Upper lobe of left lung (tissue), 6 donors: ENCODE results near the gene ZNF440. TPM values are rescaled to one million over a fixed set of nuclear protein-coding genes. Genes with fewer than 3 reads are reported as not detected.
"Not testable (repeated sequence)": the region's sequence is repeated elsewhere in the genome, so short reads cannot be mapped to it uniquely, and the experiment has no call there.

ENCODE experiments used
- ATAC-seq, 2 donors: fragments of 200-7000 bp; cut with Tn5 transposase; one replicate each; pipeline ENCODE4 v1.9.1; 2022; ENCODE audit warnings: mild to moderate bottlenecking in 2 of 2, moderate library complexity in 2 of 2; ENCODE audit not compliant: low FRiP score in 2 of 2
- DNase-seq, 2 donors: peaks; one replicate each; pipeline ENCODE4 v3.0.0-alpha.2; 2019 to 2020
- H3K27ac ChIP-seq, 4 donors: fragments of 200-600 bp; sonication (generic); one replicate each; pipeline ENCODE4 v1.5.1; 2016 to 2019
- H3K27me3 ChIP-seq, 4 donors: fragments of 200-600 bp; sonication (generic); one replicate each; pipeline ENCODE4 v1.5.1; 2017 to 2019
- H3K36me3 ChIP-seq, 4 donors: fragments of 200-600 bp; sonication (generic); one replicate each; pipeline ENCODE4 v1.5.1; 2016 to 2019
- H3K4me1 ChIP-seq, 4 donors: fragments of 200-600 bp; sonication (generic); one replicate each; pipeline ENCODE4 v1.5.1; 2018 to 2019
- H3K4me3 ChIP-seq, 4 donors: fragments of 200-600 bp; sonication (generic); one replicate each; pipeline ENCODE4 v1.5.1; 2017 to 2019; ENCODE audit warnings: mild to moderate bottlenecking in 2 of 4, moderate library complexity in 1 of 4
- H3K9me3 ChIP-seq, 4 donors: fragments of 200-600 bp; sonication (generic); one replicate each; pipeline ENCODE4 v1.5.1; 2018 to 2019
- EP300 ChIP-seq, 4 donors: sonication (generic); formaldehyde crosslinking; IDR thresholded peaks; one replicate each; pipeline ENCODE4 v1.5.1; 2017; ENCODE audit warnings: antibody characterized with exemption in 4 of 4, control low read depth in 2 of 4
- POLR2A ChIP-seq, 4 donors: fragments of 450-650 bp; IDR thresholded peaks; one replicate each; pipeline ENCODE4 v1.5.1; 2016 to 2017; ENCODE audit warnings: antibody characterized with exemption in 4 of 4, mild to moderate bottlenecking in 2 of 4
- POLR2AphosphoS5 ChIP-seq, 2 donors: sonication (generic); formaldehyde crosslinking; IDR thresholded peaks; one replicate each; pipeline ENCODE4 v1.5.1; 2017; ENCODE audit warnings: antibody characterized with exemption in 2 of 2
- WGBS, 2 donors: methylation state at CpG; one replicate each; pipeline ENCODE4 v1.1.5; 2017 to 2018; 5-methylcytosine and 5-hydroxymethylcytosine counted together
- total RNA-seq, 6 donors: library from RNA; depleted of rRNA in 4 of 6; stranded (reverse); fragments of >200 nt in 4 of 6; gene quantifications; one replicate each; pipeline versions ENCODE4 v1.1.0 to v1.2.1, GENCODE V29; 2016 to 2021
- TF ChIP-seq, protein P1 (sequence below), 6 experiments: fragments of 450-650 bp in 4 of 6; fragments of 200-600 bp in 2 of 6; sonication (generic) in 2 of 6; IDR thresholded peaks; one replicate each; pipeline ENCODE4 v1.5.1; 2016 to 2019; ENCODE audit warnings: antibody characterized with exemption in 6 of 6
- donor health status: DM: no; HTN: no; CAD: no; lungs with moderate emphysema.
- donor health status: DM: no; HTN: yes; CAD: no; lungs with severe emphysema.

Gene ZNF440
- total RNA-seq = 10 to 100 TPM; 12.4 to 49.2 (median 17.0) TPM

GRCh38 chr19:11814029-11814699, at the start of gene ZNF440:
ZNF440 (plus strand) TSS chr19:11814273; CDS start chr19:11814448, 175 bp downstream.
- DNase-seq (peak; percentile 98 to 99), ATAC-seq (peak; percentile 99 to 100)
- H3K9me3 ChIP-seq = no peaks in the 10 kb centered on the region
- peaks cover 9 to 21% (median 13%) of the 10 kb centered on the region in 4 donors for H3K4me1 ChIP-seq
- no peaks in the 10 kb centered on the region for H3K27me3 ChIP-seq
- H3K4me3 ChIP-seq = peak within 1 kb of the TSS; percentile 70 to 96 (median 83)
- peak within 1 kb of the TSS; percentile 93 to 97 (median 95) for H3K27ac ChIP-seq
- TF ChIP-seq EP300 (IDR thresholded peaks at IDR 0.05) (no peak), POLR2AphosphoS5 (IDR thresholded peaks at IDR 0.05) (peak; percentile 84 to 98), POLR2A (IDR thresholded peaks at IDR 0.05) (peak in 3 of 4 donors; percentile 84 to 95 (median 90))
- TF ChIP-seq, protein P1, sequence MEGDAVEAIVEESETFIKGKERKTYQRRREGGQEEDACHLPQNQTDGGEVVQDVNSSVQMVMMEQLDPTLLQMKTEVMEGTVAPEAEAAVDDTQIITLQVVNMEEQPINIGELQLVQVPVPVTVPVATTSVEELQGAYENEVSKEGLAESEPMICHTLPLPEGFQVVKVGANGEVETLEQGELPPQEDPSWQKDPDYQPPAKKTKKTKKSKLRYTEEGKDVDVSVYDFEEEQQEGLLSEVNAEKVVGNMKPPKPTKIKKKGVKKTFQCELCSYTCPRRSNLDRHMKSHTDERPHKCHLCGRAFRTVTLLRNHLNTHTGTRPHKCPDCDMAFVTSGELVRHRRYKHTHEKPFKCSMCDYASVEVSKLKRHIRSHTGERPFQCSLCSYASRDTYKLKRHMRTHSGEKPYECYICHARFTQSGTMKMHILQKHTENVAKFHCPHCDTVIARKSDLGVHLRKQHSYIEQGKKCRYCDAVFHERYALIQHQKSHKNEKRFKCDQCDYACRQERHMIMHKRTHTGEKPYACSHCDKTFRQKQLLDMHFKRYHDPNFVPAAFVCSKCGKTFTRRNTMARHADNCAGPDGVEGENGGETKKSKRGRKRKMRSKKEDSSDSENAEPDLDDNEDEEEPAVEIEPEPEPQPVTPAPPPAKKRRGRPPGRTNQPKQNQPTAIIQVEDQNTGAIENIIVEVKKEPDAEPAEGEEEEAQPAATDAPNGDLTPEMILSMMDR (IDR thresholded peaks at IDR 0.05) = peak in 1 of 6 experiments; percentile 19
- 1 to 2% methylated on average over 25 to 40 of the region's 55 CpGs for WGBS, 2 donors
- peaks cover 0 to 4% (median 0%) of the 10 kb centered on the region in 4 donors for H3K36me3 ChIP-seq

DNA sequence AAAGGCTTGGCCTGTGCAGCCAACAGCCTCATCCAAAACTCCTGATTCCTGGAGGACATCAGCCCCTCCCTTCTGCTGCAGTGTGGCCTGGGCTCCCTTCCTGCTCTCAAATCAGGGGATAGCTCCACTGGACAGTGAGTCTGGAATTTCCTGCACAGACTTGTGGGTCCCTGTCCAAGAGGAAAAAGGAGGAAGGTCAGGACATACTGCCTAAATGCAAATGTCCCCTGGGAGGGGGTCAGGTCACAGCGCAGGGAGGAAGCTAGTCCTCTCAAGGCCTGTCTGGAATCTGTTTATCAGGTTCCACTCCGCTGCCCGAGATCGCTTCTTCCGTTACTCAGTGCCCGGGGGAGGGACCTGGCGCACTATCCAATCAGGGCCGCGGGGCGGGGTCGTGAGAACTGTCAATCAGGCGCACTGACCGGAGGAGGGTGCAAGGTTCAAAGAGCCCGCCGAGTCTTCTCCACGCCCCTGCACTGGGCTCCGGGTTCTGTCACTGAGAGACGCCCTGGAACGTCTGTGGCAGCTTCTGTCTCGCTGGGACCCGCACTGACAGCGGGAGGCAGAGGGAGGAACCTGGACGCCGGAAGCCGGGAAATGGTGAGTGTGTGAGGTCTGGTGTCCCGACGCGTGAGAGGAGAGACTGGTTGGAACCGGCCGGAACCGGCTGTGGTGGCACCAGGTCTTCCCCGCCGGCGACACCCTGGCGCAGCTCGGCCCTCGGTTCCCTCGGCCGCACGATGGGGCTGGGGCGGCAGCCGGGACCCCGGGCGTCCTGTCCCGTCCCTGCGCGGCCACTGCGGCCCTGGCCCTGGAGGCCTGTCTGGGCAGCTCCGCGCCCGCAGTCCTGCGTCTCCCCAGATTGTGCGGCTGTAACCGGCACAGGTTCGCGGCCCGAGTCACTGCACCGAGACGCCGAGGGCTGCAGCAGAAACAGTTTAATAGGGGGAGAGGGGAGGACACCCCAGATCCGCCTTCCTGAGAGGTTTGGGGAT, 47.2 kb upstream of the ZNF440 start, which contains the start of gene ZNF441:
ZNF441 (plus strand) TSS at position 404 of the 995 bp plus-strand sequence; CDS start at position 598, 194 bp downstream.
- TF ChIP-seq, protein P1 (IDR thresholded peaks at IDR 0.05) = peak in 2 of 6 experiments; percentile 26 to 29
- TF ChIP-seq POLR2A (IDR thresholded peaks at IDR 0.05) = peak in 3 of 4 donors; percentile 46 to 75 (median 56)
- TF ChIP-seq EP300 (IDR thresholded peaks at IDR 0.05) = no peak
- peak; percentile 77 to 89 for TF ChIP-seq POLR2AphosphoS5 (IDR thresholded peaks at IDR 0.05)
- Histone ChIP-seq H3K27me3 (no peaks in the 10 kb centered on the region), H3K36me3 (no peaks in the 10 kb centered on the region), H3K4me1 (peaks cover 13 to 20% (median 15%) of the 10 kb centered on the region in 4 donors), H3K9me3 (peaks cover 0 to 8% (median 3%) of the 10 kb centered on the region in 4 donors), H3K27ac (peak within 1 kb of the TSS; percentile 87 to 95 (median 90)), H3K4me3 (peak within 1 kb of the TSS; percentile 72 to 98 (median 80))
- ATAC-seq (peak; percentile 99 to 100), DNase-seq (peak; percentile 98 to 99)
- WGBS, 2 donors = 1 to 2% methylated on average over 22 to 38 of the region's 61 CpGs

DNA sequence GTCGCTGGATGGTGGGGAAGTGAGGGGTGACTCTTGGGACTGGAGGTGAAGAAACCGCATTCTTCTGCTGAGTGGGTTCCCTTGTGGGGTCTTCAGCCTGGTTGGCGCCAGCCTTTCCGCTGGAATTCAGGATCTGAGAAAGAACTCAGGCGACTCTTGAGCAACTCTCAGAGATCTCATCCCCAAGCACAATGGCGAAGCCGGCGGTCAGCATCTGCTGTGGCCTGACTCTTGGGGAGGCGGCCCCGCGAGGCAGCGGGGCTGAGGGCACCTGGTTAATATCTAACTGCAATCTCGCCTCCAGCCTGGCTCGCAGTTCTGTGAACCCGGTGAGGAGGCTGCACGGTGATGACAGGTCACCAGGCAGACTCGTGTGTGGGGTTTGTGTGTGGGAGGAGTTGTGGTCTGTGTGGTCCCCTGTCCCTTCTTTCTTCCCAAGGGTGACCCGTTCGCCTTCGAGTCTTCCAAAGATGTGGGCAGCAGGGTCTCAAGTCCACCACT, 46.4 kb upstream of the ZNF440 start:
- TF ChIP-seq POLR2AphosphoS5 (IDR thresholded peaks at IDR 0.05) (no peak), EP300 (IDR thresholded peaks at IDR 0.05) (no peak), POLR2A (IDR thresholded peaks at IDR 0.05) (no peak)
- TF ChIP-seq, protein P1 (IDR thresholded peaks at IDR 0.05) = no peak
- DNase-seq (peak; percentile 55 to 80), ATAC-seq (peak; percentile 43 to 57)
- H3K4me3 ChIP-seq = peak overlapping the region; percentile 72 to 98 (median 80)
- peaks cover 0 to 16% (median 10%) of the 10 kb centered on the region in 4 donors for H3K9me3 ChIP-seq
- peaks cover 13 to 20% (median 15%) of the 10 kb centered on the region in 4 donors for H3K4me1 ChIP-seq
- no peaks in the 10 kb centered on the region for H3K36me3 ChIP-seq
- peak overlapping the region; percentile 87 to 95 (median 90) for H3K27ac ChIP-seq
- 2 to 3% methylated on average over 7 to 20 of the region's 20 CpGs for WGBS, 2 donors
- H3K27me3 ChIP-seq = no peaks in the 10 kb centered on the region

DNA sequence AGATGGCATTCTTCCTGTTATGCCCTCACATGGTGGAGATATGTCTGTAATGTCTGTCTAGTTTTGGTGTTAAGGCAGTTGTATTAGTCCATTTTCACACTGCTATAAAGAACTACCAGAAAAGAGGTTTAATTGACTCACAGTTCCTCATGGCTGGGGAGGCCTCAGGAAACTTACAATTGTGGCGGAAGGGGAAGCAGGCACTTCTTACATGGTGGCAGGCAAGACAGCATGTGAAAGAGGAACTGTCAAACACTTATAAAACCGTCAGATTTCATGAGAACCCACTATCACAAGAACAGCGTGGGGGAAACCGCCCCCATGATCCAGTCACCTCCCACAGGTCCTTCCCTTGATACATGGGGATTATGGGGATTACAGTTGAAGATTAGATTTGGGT, 44.1 kb upstream of the ZNF440 start:
- ATAC-seq (no peak), DNase-seq (no peak)
- H3K36me3 ChIP-seq = no peaks in the 10 kb centered on the region
- 84 to 98% methylated on average over 4 of the region's 4 CpGs for WGBS, 2 donors
- peaks cover 6 to 24% (median 17%) of the 10 kb centered on the region in 4 donors for H3K9me3 ChIP-seq
- no peak overlapping the region for H3K27ac ChIP-seq
- TF ChIP-seq, protein P1 (IDR thresholded peaks at IDR 0.05) = no peak
- no peak for TF ChIP-seq POLR2A (IDR thresholded peaks at IDR 0.05)
- TF ChIP-seq EP300 (IDR thresholded peaks at IDR 0.05) = no peak
- no peak for TF ChIP-seq POLR2AphosphoS5 (IDR thresholded peaks at IDR 0.05)
- no peak overlapping the region for H3K4me3 ChIP-seq
- peaks cover 13 to 20% (median 15%) of the 10 kb centered on the region in 4 donors for H3K4me1 ChIP-seq
- no peaks in the 10 kb centered on the region for H3K27me3 ChIP-seq

- WGBS, 2 donors = 84% methylated on average over 11 of the region's 11 CpGs
- H3K27ac ChIP-seq, H3K36me3 ChIP-seq, H3K4me3 ChIP-seq, H3K27me3 ChIP-seq, ATAC-seq: not testable (repeated sequence)
- peaks cover 11 to 16% (median 14%) of the 10 kb centered on the region in 4 donors for H3K4me1 ChIP-seq
- DNase-seq = peak in 1 of 2 donors; percentile 42
- H3K9me3 ChIP-seq = peaks cover 12 to 39% (median 24%) of the 10 kb centered on the region in 4 donors
Measured at GRCh38 chr19:11771520-11771919, 42.6 kb upstream of the ZNF440 start.

DNA sequence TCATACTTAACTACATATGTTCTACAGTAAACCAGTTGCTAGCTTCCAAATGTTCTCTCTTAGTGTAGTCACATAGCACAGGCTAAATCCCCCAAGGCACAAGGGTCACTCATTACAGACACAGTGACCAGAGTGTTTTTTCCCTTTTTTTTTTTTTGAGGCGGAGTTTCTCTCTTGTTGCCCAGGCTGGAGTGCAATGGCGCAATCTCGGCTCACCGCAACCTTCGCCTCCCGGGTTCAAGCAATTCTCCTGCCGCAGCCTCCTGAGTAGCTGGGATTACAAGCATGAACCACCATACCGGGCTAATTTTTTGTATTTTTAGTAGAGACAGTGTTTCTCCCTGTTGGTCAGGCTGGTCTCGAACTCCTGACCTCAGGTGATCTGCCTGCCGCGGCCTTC, 37.4 kb upstream of the ZNF440 start:
- not testable (repeated sequence) for H3K27me3 ChIP-seq, H3K27ac ChIP-seq, DNase-seq, H3K4me3 ChIP-seq, H3K4me1 ChIP-seq, ATAC-seq
- Histone ChIP-seq H3K36me3 (peaks cover 20 to 49% (median 45%) of the 10 kb centered on the region in 4 donors), H3K9me3 (peaks cover 40 to 84% (median 65%) of the 10 kb centered on the region in 4 donors)
- WGBS, 2 donors = 97 to 98% methylated on average over 11 of the region's 11 CpGs
